Fibroblast of skin of right biceps (primary cell): ENCODE measurements around the gene HOXA7.

Experiments
- DNase-seq: peaks from one replicate; pipeline ENCODE4 v3.0.0-alpha.2; 2013

The HOXA7 gene

GRCh38 chr7:27182285-27182841, 25.9 kb upstream of the HOXA7 start:
- no peak for DNase-seq

- no peak for DNase-seq
Measured at GRCh38 chr7:27181795-27182275, 25.4 kb upstream of the HOXA7 start.

- no peak for DNase-seq
Measured at GRCh38 chr7:27180431-27181420, 24.3 kb upstream of the HOXA7 start.

GRCh38 chr7:27179503-27180430, 23.3 kb upstream of the HOXA7 start:
- DNase-seq, result peak; percentile 80

GRCh38 chr7:27179030-27179429, 22.6 kb upstream of the HOXA7 start:
- DNase-seq, result no peak

- no peak for DNase-seq
Measured at GRCh38 chr7:27178366-27178765, 21.9 kb upstream of the HOXA7 start.

- no peak for DNase-seq
Measured at GRCh38 chr7:27177795-27178320, 21.4 kb upstream of the HOXA7 start.

- no peak for DNase-seq
Measured at GRCh38 chr7:27176962-27177794, 20.7 kb upstream of the HOXA7 start.

- no peak for DNase-seq
Measured at GRCh38 chr7:27176524-27176845, 20.0 kb upstream of the HOXA7 start.

- DNase-seq, result no peak
Measured at GRCh38 chr7:27175626-27176523, 19.4 kb upstream of the HOXA7 start.

GRCh38 chr7:27174874-27175625, 18.6 kb upstream of the HOXA7 start:
- DNase-seq, result no peak

GRCh38 chr7:27173956-27174873, 17.7 kb upstream of the HOXA7 start, which contains the start of gene HOXA10:
Gene HOXA10, minus strand, starts transcription at chr7:27174320. Its CDS starts 14 bp downstream, at chr7:27174306.
- DNase-seq, result peak; percentile 67

- no peak for DNase-seq
Measured at GRCh38 chr7:27173511-27173955, 17.1 kb upstream of the HOXA7 start.

- DNase-seq, result peak; percentile 76
Measured at GRCh38 chr7:27172823-27173510, 16.5 kb upstream of the HOXA7 start.

GRCh38 chr7:27172315-27172774, 15.9 kb upstream of the HOXA7 start:
- DNase-seq, result peak; percentile 38

- no peak for DNase-seq
Measured at GRCh38 chr7:27171637-27172314, 15.3 kb upstream of the HOXA7 start.

GRCh38 chr7:27171325-27171636, 14.8 kb upstream of the HOXA7 start:
- no peak for DNase-seq
